Suppressor macrophage treated with lipopolysaccharide for 1 hour (primary cell): ENCODE measurements around the gene GDNF.
A peak's percentile ranks its signal among the peaks of the same experiment; 100 is the strongest.

Experiments used
- DNase-seq, 3 donors: peaks; one replicate each; pipeline ENCODE4 v3.0.0-alpha.2; 2020 to 2022

Gene GDNF

GRCh38 chr5:37846786-37847310 is 7.0 kb upstream of the GDNF start:
- DNase-seq, result no peak

DNA sequence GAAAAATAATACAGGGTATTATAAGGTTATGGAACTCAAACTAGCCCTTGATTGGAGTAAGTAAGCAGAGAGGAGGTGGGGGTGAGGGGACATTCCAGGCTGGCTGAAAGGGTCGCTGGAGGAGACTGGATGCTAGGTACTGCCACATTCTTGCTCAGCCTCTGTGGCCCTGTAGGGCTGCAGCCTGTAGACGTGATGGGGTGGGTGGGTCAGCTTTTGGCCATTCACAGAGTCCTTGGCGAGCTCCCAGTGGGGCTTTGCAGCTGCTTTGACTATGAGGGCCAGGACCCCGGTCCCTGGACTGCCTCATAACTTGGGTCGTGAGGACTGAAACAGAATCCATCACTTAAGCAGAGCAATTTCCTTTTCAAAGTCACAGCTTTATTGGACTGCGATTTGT is 4.2 kb upstream of the GDNF start:
- DNase-seq, result no peak

DNA sequence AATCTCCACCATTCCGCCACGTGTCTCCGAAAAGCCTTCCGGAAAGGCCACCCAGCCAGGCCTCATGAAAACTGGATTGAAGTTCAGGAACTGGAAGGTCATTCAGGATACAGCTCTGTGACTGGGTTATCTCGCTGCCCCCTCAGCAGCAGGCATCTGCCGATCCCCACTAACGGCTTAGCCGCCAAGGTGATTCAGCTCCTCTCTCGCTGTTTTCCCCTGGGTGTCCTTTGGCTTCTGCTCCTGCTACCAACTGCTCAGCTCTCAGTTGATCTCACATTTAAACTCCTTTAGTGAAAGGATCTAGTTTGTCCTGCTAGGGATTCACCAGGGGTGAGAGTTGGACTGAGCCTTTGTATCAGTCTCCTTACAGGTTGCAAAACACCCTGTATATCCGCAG is 2.2 kb upstream of the GDNF start:
- DNase-seq, result no peak

- no peak for DNase-seq
Observed at GRCh38 chr5:37841203-37841602, 1.4 kb upstream of the GDNF start.

DNA sequence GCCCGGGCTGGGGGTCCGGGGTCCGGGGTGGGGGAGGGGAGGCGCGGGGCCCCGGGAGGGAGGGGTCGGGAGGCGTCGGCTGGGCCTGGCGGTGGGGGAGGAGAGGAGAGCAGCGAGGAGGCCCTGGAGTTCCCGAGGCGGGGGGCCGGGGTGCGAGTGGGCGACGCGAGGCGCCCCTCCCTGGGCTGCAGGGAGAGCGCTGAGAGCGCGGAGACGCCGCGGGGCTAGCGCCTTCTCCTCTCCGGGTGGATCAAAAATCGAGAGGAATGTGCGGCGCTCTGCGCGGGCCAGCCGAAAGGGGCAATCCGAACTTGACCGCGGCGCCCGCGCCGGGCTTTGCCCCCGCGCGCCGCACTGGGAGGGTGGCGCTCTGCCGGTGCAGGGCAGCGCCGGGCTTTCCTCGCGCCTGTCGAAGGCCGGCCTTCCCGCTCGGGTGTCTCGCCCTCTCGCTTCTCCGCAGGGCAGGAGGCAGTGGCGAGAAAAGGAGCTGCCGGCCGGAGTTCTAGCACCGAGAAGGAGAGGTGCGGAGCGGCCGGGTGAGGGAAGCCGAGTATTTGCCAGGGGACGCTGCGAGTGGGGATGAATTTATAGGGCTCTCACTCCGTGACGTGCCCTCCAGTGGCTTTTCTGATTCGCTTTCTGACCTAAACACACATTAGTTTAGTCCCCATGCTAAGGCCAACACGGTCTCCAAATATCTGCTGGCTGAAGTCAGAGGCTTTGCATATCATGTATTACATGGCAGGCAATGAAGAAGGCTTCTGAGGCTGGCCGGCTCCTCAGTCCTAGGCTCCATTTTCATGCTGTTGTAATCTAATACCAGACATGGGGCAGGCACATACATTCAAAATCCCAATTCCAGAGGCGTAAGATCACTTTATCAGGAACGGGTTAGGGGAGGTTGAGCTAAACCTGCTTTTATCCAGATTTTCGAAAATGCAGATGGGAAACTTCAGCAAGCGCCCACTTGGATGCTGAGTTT is 503 bp upstream of the GDNF start:
- peak in 2 of 3 donors; percentile 14 to 37 for DNase-seq

- DNase-seq, result no peak
Observed at GRCh38 chr5:37838933-37839341, 904 bp downstream of the GDNF start.

DNA sequence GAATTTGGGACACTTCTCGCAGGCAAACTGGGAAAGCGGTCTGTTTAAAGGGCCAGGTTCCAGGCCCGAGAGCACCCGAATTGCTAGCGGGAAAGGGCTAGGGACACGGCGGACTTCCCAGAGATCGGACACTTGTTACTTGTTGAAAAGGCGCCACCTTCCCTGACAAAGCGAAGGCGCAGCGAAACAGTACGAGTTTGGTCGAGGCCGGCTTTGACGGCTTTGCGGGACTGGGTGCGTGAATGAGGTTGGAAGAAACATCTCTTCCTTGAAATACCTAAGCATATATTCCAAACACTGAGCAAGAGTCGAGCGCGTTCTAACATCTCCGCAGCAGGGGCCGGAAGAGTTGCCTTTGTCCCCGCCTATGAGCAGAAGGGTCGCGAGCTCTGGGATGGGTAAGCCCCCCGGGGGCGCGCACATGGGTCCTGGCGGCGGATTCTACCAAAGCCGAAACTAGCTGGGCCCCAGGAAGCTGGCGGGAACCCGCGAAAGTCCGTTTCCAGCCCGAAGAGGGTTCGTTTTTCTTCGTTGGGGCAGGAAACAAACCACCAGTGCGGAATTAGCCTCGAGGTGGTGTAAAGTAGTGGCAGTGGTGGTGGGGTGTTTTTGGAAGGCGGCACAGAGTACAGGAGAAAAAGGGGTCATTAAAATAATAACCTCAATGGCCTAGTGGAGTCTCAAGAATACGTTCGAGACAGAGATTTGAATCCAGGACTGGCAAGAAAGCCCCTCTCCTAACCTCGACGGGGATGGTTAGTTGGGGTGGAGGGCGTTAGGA is 1.5 kb downstream of the GDNF start:
- peak in 2 of 3 donors; percentile 11 to 37 for DNase-seq

- peak; percentile 78 to 89 (median 86) for DNase-seq
Observed at GRCh38 chr5:37837414-37838032, 2.3 kb downstream of the GDNF start.

DNA sequence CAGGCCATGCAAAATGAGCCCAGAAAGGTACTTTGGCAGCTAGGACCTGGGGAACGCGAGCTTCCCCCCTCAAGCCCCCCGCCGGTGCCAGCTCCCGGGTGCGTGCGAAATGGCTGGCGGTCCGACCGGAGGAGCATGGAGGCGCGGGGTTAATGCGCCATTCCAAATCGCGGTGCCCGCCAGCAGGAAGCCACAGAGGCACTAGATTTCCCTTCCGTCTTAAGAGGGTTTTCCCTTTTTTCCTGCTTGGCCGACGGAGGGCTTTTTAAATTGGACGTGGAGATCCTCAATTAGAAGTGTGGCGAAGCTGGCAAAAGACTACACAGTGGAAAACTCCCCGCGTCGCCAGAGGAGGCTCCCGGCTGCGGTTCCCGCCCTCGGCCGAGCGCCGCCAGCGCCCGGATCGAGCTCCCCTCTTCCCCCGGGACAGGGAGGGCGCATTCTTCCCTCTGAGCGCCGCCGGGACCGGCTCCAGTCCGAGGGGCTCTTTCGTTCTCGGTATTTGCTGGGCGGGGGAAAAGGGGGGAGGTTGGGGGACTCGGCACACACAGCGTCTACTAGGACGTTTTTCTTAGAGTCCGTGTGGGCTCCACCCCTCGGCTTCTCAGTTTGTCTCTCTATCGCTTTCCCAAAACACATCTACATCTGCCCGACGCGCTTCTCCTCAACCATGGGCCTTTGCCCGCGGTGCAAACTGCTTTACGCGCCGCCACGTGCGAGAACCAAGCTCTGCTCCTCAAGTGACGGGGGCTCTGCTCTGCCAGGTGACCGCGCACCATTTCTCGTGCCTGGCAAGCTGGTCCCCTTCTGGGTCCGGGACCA is 3.0 kb downstream of the GDNF start:
- DNase-seq, result peak; percentile 17 to 40 (median 20)

DNA sequence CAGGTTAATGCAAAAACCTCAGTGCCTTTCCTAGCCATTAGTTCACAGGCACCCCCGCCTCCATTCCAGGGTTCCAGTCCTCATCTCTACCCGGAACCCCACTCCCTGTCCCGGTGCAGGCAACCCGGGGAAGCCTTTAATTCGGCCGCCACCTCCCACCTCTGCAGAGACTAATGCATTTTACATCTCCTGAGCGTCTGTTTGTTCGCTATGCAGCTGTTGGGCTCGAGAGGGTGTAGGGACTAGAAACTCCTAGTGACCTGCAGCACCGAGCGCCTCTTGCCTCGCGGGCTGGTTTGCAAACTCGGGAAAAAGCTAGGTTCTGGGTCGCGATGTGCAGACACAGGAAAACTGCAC is 3.6 kb downstream of the GDNF start:
- no peak for DNase-seq

GRCh38 chr5:37835380-37835973 is 4.4 kb downstream of the GDNF start:
- no peak for DNase-seq

- no peak for DNase-seq
Observed at GRCh38 chr5:37834542-37835379, 5.1 kb downstream of the GDNF start.

DNA sequence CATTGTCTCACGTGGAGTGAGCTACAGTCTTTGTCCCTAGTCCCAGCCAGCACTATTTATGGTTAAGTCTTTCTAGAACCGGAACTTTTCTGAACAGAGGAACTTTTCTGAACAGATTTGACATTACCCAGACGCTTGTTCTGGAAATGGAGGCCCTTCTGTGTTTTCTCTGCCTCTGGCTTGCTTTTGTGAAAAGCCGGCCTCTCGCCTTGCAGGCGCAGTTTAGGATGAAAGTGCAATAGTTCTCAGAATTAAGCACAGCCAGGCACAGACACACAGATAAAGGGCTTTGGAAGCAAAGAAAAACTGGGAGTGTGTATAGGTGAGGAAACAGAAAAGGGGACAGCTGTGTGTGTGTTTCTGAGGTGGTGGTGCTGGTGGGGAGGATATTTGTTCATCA is 5.9 kb downstream of the GDNF start:
- no peak for DNase-seq

DNA sequence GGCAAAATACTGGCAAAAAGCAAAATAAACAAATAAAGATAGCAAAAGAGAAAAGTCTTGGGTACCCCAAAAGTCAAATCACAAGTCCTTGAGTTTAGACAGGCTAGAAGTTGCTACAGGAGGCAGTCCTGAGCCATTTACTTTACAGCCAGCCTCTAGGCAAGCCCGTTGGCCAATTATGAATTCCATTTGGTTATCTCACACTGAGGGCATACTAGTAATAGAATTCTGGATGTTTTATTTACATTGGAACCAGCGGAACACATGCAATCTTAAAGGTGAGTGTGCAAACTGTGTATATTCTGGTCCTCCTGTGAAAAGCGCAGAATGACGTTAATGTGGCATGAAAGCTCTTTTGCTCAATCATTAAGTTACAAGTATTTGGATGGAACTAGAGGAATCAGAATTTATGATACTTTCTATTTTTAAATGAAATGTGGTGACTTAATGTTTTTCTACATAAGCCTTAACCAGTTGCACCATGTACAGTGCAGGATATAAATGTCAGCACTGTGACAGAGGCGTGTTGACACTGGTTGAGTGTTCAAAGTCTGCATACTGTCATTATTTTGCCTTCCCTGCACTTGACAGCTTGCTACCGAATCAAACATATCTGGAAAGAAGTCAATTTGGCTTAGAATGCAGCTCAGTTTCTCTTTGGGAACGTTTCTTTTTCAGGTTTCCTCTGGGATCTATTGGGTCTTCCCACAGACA is 7.9 kb downstream of the GDNF start:
- no peak for DNase-seq

- no peak for DNase-seq
Observed at GRCh38 chr5:37830348-37830747, 9.5 kb downstream of the GDNF start.

DNA sequence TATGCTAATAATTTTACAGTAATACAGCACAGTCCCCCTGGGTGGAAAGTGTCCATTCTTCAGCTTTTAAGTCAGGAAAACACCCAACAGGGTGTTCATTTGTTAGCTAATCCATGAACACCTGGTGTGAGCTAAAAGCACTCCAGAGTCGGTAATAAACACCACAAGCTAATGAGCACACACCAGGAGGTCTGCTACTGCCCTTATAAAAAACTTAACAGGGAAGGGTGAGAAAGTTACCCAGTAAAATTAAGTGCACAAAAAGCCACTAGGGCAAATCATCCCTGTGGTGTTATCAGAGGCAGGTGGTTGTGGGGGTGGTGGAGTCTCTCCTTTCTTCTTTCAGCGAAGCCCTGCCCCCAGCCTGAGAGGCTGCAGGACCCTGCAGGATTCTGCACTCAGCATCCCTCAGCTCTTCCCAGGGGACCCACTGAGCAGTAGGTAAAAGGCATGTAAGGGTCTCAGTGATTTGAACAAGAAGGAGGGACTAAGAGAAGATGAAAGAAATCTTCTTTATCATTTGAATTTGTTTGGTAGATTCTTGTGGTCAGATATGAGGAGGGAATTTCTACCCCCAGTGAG is 14.4 kb downstream of the GDNF start:
- DNase-seq, result no peak

GRCh38 chr5:37823433-37824152 is 16.2 kb downstream of the GDNF start:
- no peak for DNase-seq

GRCh38 chr5:37816883-37817282 is 23.0 kb downstream of the GDNF start:
- DNase-seq, result no peak

- DNase-seq, result no peak
Observed at GRCh38 chr5:37816331-37816730, 23.5 kb downstream of the GDNF start.
